Tibial nerve (tissue), 4 donors: Measurements from ENCODE around the gene IMP3. TPM values are rescaled to one million over a fixed set of nuclear protein-coding genes. Genes with fewer than 3 reads are reported as not detected.
A peak's percentile ranks its signal among the peaks of the same experiment; 100 is the strongest.

Experiments
- DNase-seq, 2 donors: peaks; one replicate each; pipeline ENCODE4 v3.0.0-alpha.2; 2019; ENCODE audit warnings: low spot score in 2 of 2
- H3K27ac ChIP-seq, 4 donors: fragments of 200-600 bp; sonication (generic) in 3 of 4; one replicate each; pipeline ENCODE4 v1.5.1; 2017 to 2019; ENCODE audit warnings: mild to moderate bottlenecking in 1 of 4
- H3K27me3 ChIP-seq, 2 donors: fragments of 200-600 bp; sonication (generic) in 1 of 2; one replicate each; pipeline versions ENCODE4 v1.5.1 to v1.6.0; 2017 to 2019
- H3K36me3 ChIP-seq, 3 donors: fragments of 200-600 bp; sonication (generic); one replicate each; pipeline ENCODE4 v1.5.1; 2018 to 2019
- H3K4me1 ChIP-seq, 4 donors: fragments of 200-600 bp; sonication (generic) in 3 of 4; one replicate each; pipeline ENCODE4 v1.5.1; 2017 to 2019
- H3K4me3 ChIP-seq, 4 donors: fragments of 200-600 bp; sonication (generic) in 3 of 4; one replicate each; pipeline ENCODE4 v1.5.1; 2017 to 2019; ENCODE audit warnings: mild to moderate bottlenecking in 1 of 4, moderate library complexity in 1 of 4
- H3K9me3 ChIP-seq, 4 donors: fragments of 200-600 bp; sonication (generic) in 3 of 4; one replicate each; pipeline ENCODE4 v1.5.1; 2017 to 2019
- EP300 ChIP-seq, 2 donors: sonication (generic); formaldehyde crosslinking; IDR thresholded peaks; one replicate each; pipeline ENCODE4 v1.6.1; 2017; ENCODE audit warnings: antibody characterized with exemption in 2 of 2, mild to moderate bottlenecking in 1 of 2
- POLR2A ChIP-seq, 2 donors: fragments of 450-650 bp; IDR thresholded peaks; one replicate each; pipeline ENCODE4 v1.6.1; 2017; ENCODE audit warnings: antibody characterized with exemption in 2 of 2, mild to moderate bottlenecking in 2 of 2, moderate library complexity in 2 of 2
- WGBS, 2 donors: methylation state at CpG; one replicate each; pipeline ENCODE4 v1.1.5; 2018; 5-methylcytosine and 5-hydroxymethylcytosine counted together
- total RNA-seq, 4 donors: library from RNA; depleted of rRNA; stranded (reverse); fragments of >200 nt; gene quantifications; one replicate each; pipeline ENCODE4 v1.1.0, GENCODE V29; 2016
- TF ChIP-seq, protein P1 (sequence below), 5 experiments: fragments of 200-600 bp in 3 of 5; fragments of 450-650 bp in 2 of 5; sonication (generic) in 3 of 5; IDR thresholded peaks; one replicate each; pipeline ENCODE4 v1.5.1; 2016 to 2019; ENCODE audit warnings: antibody characterized with exemption in 5 of 5, mild to moderate bottlenecking in 3 of 5, moderate library complexity in 2 of 5

Gene IMP3
- total RNA-seq, 4 donors from 2014 or later: 163 to 179 (median 170) TPM

DNA sequence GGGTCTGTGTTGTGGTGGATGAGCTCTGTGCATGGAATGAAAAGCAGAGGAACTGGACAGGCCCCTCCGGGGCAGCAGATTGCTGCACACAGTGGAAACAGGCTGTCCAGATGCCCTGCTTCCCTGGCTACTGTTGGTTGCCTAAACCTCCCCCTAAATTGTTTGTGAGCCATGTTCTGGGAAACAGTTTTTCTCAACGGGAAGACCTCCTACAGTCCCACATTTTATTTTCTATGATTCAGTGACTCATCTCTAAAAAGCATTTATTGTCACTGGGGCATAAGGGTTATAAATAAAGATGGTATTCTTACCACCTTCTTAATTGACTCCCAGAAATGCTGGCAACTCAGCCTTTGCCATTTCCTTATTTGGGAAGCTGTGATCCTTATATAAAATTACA, 40.6 kb downstream of the IMP3 start:
- DNase-seq: no peak
- Histone ChIP-seq H3K4me3 (no peak overlapping the region), H3K27me3 (no peaks in the 10 kb centered on the region), H3K36me3 (peaks cover 0 to 99% (median 9%) of the 10 kb centered on the region in 3 donors), H3K27ac (peak overlapping the region in 2 of 4 donors; percentile 31 to 40), H3K4me1 (peaks cover 0 to 31% (median 2%) of the 10 kb centered on the region in 4 donors), H3K9me3 (no peaks in the 10 kb centered on the region)
- TF ChIP-seq POLR2A (IDR thresholded peaks at IDR 0.05) (no peak), EP300 (IDR thresholded peaks at IDR 0.05) (no peak)
- TF ChIP-seq, protein P1, sequence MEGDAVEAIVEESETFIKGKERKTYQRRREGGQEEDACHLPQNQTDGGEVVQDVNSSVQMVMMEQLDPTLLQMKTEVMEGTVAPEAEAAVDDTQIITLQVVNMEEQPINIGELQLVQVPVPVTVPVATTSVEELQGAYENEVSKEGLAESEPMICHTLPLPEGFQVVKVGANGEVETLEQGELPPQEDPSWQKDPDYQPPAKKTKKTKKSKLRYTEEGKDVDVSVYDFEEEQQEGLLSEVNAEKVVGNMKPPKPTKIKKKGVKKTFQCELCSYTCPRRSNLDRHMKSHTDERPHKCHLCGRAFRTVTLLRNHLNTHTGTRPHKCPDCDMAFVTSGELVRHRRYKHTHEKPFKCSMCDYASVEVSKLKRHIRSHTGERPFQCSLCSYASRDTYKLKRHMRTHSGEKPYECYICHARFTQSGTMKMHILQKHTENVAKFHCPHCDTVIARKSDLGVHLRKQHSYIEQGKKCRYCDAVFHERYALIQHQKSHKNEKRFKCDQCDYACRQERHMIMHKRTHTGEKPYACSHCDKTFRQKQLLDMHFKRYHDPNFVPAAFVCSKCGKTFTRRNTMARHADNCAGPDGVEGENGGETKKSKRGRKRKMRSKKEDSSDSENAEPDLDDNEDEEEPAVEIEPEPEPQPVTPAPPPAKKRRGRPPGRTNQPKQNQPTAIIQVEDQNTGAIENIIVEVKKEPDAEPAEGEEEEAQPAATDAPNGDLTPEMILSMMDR (IDR thresholded peaks at IDR 0.05): no peak
- WGBS, 2 donors: 29 to 51% methylated on average over 2 of the region's 2 CpGs

DNA sequence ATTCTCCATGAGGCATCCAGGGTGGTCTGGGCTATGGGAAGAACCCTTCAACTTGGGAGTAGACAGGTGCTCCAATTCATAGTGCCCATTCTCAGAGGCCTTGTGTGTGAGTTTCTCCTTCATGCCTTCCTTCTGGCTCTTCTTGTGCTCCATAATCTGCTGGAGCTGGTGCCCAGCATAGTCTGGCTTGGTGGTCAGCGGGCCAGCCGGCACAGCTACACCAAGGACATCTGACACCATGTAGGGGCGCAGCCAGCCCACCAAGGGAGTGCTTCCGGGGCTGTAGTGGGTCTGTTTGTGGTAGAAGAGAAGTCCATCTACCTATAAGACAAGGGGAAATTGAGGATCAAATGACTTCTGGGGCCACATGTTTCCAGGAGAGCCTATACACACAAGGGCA, 41.7 kb downstream of the IMP3 start:
- 83 to 88% methylated on average over 4 of the region's 4 CpGs for WGBS, 2 donors
- Histone ChIP-seq H3K9me3 (no peaks in the 10 kb centered on the region), H3K27me3 (no peaks in the 10 kb centered on the region), H3K36me3 (peaks cover 0 to 99% (median 9%) of the 10 kb centered on the region in 3 donors), H3K4me1 (peaks cover 0 to 31% (median 2%) of the 10 kb centered on the region in 4 donors), H3K27ac (peak overlapping the region in 1 of 4 donors; percentile 1), H3K4me3 (no peak overlapping the region)
- TF ChIP-seq POLR2A (IDR thresholded peaks at IDR 0.05) (no peak), EP300 (IDR thresholded peaks at IDR 0.05) (no peak)
- TF ChIP-seq, protein P1 (IDR thresholded peaks at IDR 0.05): no peak
- no peak for DNase-seq

DNA sequence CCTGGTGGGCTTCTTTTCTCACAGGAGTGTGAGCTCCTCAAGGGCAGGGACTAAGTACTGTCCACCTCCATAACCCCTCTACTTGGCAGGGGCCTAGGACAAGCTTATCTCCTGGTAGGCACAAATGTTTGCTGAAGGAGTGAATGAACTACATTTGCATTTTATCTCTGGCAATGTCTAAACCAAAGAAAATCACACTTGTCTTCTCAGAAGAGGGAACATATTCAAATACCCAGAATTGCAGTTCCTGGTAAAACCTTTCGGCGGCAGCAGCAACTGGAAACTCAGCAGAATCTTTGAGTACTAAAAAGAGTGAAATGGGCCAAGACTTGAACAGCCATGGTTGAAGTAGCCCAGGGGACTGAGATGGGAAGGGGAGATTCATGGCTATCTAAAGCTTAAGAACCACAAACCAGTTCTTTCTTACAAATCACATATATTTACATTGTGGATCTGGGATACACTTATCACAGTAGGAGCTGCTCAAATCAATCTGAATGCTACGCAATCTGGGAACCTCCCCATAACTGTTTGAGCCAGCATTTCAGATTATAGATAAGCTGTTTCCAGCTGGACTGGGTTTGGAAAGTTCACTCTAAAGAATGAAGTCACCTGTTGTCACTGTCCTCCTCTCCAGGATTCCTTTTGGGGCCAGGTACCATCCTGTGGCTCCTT, 42.2 kb downstream of the IMP3 start:
- Histone ChIP-seq H3K4me3 (no peak overlapping the region), H3K9me3 (no peaks in the 10 kb centered on the region), H3K27ac (peak overlapping the region in 1 of 4 donors; percentile 1), H3K36me3 (peaks cover 0 to 100% (median 9%) of the 10 kb centered on the region in 3 donors), H3K27me3 (no peaks in the 10 kb centered on the region), H3K4me1 (peaks cover 0 to 31% (median 2%) of the 10 kb centered on the region in 4 donors)
- peak in 1 of 2 donors; percentile 9 for DNase-seq
- WGBS, 2 donors: 72 to 73% methylated on average over 3 of the region's 3 CpGs
- no peak for TF ChIP-seq EP300 (IDR thresholded peaks at IDR 0.05)
- TF ChIP-seq, protein P1 (IDR thresholded peaks at IDR 0.05): peak in 3 of 5 experiments; percentile 17 to 21 (median 18)

DNA sequence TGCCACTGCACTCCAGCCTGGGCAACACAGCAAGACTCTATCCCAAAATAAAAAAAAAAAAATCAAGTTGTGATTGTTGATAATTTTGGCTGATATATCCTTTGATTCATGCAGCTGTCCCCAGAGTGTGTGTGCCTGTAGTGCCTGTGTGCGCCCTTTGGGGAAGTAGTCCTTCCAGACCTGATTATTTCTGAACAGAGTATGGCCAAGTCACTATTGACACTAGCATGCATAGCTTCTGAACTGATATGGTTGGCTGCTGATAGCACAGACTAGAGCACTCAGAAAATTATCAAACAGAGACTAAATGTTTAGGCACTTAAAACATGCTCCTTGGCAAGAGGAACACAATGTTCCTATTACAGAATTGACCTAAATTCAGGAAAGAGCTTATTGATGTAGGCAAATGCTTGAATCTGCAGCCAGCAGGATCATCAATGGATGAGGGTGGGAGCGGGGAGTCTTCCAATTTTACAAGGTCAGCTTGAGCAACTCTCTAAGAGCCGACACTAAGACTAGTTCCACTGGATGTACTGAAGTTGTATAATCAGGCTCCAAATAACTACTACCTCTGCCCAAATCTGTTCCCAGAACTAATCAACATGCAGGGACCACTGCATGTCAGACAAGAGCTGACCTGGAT, 43.2 kb downstream of the IMP3 start:
- Histone ChIP-seq H3K36me3 (peaks cover 0 to 97% (median 9%) of the 10 kb centered on the region in 3 donors), H3K27ac (no peak overlapping the region)
- DNase-seq: no peak

More for the DNA sequence above, 43.2 kb downstream of the IMP3 start:
- no peaks in the 10 kb centered on the region for H3K27me3 ChIP-seq
- 89% methylated on average over 3 of the region's 3 CpGs for WGBS, 2 donors
- no peak overlapping the region for H3K4me3 ChIP-seq
- no peak for TF ChIP-seq POLR2A (IDR thresholded peaks at IDR 0.05)
- TF ChIP-seq EP300 (IDR thresholded peaks at IDR 0.05): no peak
- TF ChIP-seq, protein P1 (IDR thresholded peaks at IDR 0.05): no peak
- no peaks in the 10 kb centered on the region for H3K9me3 ChIP-seq
- H3K4me1 ChIP-seq: peaks cover 0 to 31% (median 2%) of the 10 kb centered on the region in 4 donors
